ENCODE results near the gene SYNGR1.

The SYNGR1 gene

DNA sequence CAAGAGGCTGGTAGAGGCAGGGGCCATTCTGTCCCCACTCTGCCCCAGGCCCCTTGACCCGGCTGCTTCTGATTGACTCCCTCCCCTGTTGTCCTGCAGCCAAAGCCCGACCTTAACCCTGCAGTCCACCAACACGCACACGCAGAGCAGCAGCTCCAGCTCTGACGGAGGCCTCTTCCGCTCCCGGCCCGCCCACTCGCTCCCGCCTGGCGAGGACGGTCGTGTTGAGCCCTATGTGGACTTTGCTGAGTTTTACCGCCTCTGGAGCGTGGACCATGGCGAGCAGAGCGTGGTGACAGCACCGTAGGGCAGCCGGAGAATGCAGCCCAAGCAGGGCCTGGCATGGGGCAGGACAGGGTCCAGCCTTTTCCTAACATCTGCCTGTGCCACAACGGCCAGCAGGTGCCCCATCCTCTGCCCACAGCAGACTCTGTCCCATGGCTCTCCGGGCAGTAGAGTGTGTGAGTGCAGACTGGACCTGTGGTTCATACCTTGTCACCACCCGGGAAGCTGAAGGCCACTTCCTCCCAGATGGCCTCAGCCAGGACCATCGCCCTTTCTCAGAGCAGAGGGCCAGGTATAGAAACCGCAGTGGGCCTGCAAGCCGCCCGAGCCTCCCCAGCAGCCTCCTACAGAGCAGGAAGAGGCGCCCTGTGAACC, 80.3 kb downstream of the SYNGR1 start:
- H3K36me3 ChIP-seq (ENCODE audit: control insufficient read depth, insufficient read depth, low read length) = peaks cover 31% of the 10 kb centered on the region
- no peak overlapping the region for H3K9ac ChIP-seq (ENCODE audit: low read depth, low read length)
- no peaks in the 10 kb centered on the region for H3K27me3 ChIP-seq (ENCODE audit: control insufficient read depth, insufficient read depth, low read length)
- peaks cover 8% of the 10 kb centered on the region for H3K4me1 ChIP-seq (ENCODE audit: control insufficient read depth, insufficient read depth, low read length)
- no peak overlapping the region for H3K4me3 ChIP-seq (ENCODE audit: low read depth, low read length)
- no peaks in the 10 kb centered on the region for H3K9me3 ChIP-seq (ENCODE audit: control insufficient read depth, insufficient read depth, low read length)

DNA sequence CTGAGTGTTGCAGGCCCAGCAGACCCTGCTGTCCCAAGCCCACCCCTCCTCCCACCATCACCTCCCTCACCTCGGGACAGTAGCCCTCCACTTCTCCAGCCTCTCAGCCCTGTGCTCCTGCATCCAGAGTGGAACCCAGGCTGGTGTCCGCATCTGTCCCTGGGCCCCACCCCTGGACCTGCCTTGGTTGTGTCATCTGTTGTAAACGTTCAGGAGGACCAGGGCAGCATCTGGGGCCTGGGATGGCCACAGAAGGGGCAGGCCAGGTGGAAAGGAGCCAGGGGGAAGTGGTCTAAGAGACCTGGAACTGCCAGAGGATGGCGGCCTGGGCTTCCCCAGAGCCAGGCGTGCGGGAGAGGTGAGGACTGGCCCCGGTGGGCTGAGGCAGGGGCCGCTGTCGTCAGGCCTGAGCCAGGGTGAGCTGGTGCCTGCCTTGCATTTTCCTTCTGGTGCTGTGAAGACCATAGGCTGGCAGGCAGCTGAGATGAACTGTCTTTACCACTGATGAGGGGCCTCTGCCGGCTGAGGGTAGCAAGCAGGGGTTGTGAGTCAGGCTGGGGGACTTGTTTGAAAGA, 80.9 kb downstream of the SYNGR1 start:
- Histone ChIP-seq H3K36me3 (ENCODE audit: control insufficient read depth, insufficient read depth, low read length) (peaks cover 31% of the 10 kb centered on the region), H3K27me3 (ENCODE audit: control insufficient read depth, insufficient read depth, low read length) (no peaks in the 10 kb centered on the region), H3K9ac (ENCODE audit: low read depth, low read length) (no peak overlapping the region), H3K9me3 (ENCODE audit: control insufficient read depth, insufficient read depth, low read length) (no peaks in the 10 kb centered on the region), H3K4me1 (ENCODE audit: control insufficient read depth, insufficient read depth, low read length) (peaks cover 8% of the 10 kb centered on the region), H3K4me3 (ENCODE audit: low read depth, low read length) (no peak overlapping the region)

DNA sequence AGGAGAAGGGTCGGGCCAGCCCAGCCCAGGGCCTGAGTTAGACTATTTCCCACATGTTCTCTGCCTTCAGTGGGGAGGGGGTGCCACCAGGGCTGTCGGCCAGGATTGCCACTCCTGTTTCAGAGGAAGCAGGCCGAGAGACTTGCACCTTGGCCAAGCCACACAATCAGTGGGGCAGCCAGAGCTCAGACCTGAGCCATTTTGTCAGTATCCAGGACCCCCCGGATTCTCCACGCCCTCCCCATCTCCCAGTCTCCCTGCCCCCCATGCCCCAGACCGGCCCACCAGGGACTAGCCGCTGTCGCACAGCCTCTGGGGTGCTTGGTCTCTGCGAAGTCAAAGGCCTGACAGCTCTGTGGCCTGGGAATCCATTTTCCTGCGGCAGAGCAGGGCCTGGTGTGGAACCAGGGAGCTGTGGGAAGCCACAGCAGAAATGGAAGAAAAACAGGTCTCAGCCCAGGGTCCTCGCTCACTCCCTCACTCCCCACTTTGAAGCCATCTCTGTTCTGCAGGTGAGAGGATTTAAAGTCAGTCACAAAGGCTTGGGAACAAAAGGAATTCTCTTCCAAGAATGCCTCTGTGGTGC, 81.5 kb downstream of the SYNGR1 start:
- Histone ChIP-seq H3K4me1 (ENCODE audit: control insufficient read depth, insufficient read depth, low read length) (peaks cover 8% of the 10 kb centered on the region), H3K9ac (ENCODE audit: low read depth, low read length) (no peak overlapping the region), H3K9me3 (ENCODE audit: control insufficient read depth, insufficient read depth, low read length) (no peaks in the 10 kb centered on the region), H3K27me3 (ENCODE audit: control insufficient read depth, insufficient read depth, low read length) (no peaks in the 10 kb centered on the region), H3K4me3 (ENCODE audit: low read depth, low read length) (no peak overlapping the region), H3K36me3 (ENCODE audit: control insufficient read depth, insufficient read depth, low read length) (peaks cover 31% of the 10 kb centered on the region)

DNA sequence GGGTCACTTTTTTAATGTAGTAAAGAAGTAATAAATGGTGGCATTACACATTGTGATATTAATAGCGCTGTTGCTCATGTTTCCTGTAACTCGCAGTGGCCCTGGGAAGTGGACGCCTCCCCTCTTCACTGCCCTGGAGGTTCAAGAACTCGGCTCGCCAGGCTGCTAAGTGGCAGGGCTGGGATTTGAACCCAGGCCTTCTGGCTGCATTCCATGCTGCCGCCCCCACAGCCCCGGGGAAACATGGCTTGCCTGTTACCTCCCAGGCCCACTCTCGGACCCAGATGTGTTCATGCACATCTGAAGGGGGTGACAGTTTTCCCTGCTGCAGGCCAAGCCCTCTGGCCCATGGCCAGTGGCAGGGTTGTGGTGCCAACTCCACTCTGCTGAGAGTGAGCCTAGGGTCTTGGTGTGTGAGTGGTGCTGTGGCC, 82.0 kb downstream of the SYNGR1 start:
- Histone ChIP-seq H3K9me3 (ENCODE audit: control insufficient read depth, insufficient read depth, low read length) (no peaks in the 10 kb centered on the region), H3K4me1 (ENCODE audit: control insufficient read depth, insufficient read depth, low read length) (peaks cover 8% of the 10 kb centered on the region), H3K27me3 (ENCODE audit: control insufficient read depth, insufficient read depth, low read length) (no peaks in the 10 kb centered on the region), H3K4me3 (ENCODE audit: low read depth, low read length) (no peak overlapping the region), H3K9ac (ENCODE audit: low read depth, low read length) (no peak overlapping the region), H3K36me3 (ENCODE audit: control insufficient read depth, insufficient read depth, low read length) (peaks cover 27% of the 10 kb centered on the region)

DNA sequence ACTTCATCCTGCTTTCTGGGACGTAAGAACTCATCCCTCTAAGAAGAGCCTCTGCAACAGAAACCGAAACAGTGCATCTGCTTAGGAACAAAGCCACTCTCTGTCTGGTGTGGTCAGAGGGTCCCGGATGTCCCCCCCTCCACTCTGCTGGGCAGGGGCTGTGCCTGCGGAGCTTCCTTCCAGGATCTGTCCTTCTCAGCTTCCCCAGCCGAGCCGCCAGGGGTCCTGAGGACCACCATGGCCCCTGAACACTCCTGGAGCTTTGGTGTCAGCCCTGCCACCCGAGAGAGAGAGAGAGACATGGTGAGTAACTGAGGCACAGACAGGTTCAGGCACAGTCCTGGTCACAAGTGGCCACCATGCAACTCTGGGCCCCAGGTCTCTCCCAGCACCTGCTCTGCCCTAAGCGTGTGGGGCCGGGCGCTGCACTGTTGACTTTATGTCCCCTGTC, 82.6 kb downstream of the SYNGR1 start:
- peaks cover 24% of the 10 kb centered on the region for H3K36me3 ChIP-seq (ENCODE audit: control insufficient read depth, insufficient read depth, low read length)
- no peaks in the 10 kb centered on the region for H3K27me3 ChIP-seq (ENCODE audit: control insufficient read depth, insufficient read depth, low read length)
- H3K9ac ChIP-seq (ENCODE audit: low read depth, low read length) = no peak overlapping the region
- no peak overlapping the region for H3K4me3 ChIP-seq (ENCODE audit: low read depth, low read length)
- H3K9me3 ChIP-seq (ENCODE audit: control insufficient read depth, insufficient read depth, low read length) = no peaks in the 10 kb centered on the region
- H3K4me1 ChIP-seq (ENCODE audit: control insufficient read depth, insufficient read depth, low read length) = peaks cover 9% of the 10 kb centered on the region

DNA sequence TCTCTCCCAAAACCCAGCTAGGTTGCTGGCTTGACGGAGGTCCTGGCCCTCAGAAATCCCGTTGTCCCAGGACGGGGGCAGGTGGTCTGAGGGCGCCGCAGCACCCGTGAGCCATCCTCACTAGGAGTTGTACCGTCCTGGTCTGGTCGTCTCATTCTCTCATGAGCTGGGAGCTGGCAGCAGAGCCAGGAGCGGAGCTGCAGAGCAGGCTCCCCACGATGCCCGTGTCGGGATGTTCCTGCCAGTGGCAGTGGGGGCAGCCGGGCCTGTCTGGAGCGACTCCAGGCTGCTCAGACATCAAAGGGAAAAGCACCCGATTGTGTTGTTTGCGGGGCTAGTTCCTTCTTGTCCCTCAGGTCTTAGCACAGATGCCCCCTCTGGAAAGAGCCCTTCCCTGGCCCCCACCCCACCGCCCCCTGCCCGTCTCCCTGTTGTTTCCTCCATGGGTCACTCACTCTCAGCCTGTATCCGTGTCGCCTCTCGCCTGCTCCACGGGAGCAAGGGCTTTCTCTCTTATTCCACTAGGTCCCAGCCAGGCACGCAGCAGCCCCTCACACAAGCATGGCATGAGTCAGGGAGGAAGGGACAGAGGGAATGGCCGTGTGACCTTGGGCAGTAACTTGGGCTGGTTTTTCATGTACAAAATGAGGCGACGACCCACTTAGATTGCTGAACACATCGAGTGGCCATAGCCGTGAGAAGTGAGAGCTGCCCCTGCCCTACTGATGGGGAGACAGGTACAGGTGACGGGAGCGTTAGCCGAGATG, 83.9 kb downstream of the SYNGR1 start:
- H3K4me3 ChIP-seq (ENCODE audit: low read depth, low read length) = no peak overlapping the region
- H3K27me3 ChIP-seq (ENCODE audit: control insufficient read depth, insufficient read depth, low read length) = peaks cover 3% of the 10 kb centered on the region
- H3K9me3 ChIP-seq (ENCODE audit: control insufficient read depth, insufficient read depth, low read length) = no peaks in the 10 kb centered on the region
- H3K36me3 ChIP-seq (ENCODE audit: control insufficient read depth, insufficient read depth, low read length) = peaks cover 21% of the 10 kb centered on the region
- peaks cover 9% of the 10 kb centered on the region for H3K4me1 ChIP-seq (ENCODE audit: control insufficient read depth, insufficient read depth, low read length)
- no peak overlapping the region for H3K9ac ChIP-seq (ENCODE audit: low read depth, low read length)

DNA sequence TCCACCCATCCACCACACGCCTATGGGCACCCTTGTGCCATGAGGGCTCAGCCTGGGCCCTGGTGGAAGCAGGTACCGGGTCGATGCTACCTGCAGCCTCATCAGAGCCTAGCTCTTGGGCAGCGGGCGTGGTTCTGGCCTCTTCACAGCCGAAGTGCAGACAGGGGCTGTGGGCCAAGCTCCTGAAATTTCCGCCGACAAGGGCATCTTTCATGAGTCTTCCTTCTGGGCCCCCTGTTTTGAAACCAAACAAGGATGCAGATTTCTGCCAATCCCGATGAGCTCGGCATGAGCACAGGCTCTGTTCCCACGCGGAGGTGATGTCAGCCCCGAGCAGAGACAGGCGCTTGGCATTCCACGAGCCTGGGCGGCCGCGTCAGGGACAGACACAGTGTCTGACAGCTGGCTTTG, 84.5 kb downstream of the SYNGR1 start:
- Histone ChIP-seq H3K27me3 (ENCODE audit: control insufficient read depth, insufficient read depth, low read length) (peaks cover 3% of the 10 kb centered on the region), H3K36me3 (ENCODE audit: control insufficient read depth, insufficient read depth, low read length) (peaks cover 21% of the 10 kb centered on the region), H3K4me1 (ENCODE audit: control insufficient read depth, insufficient read depth, low read length) (peaks cover 5% of the 10 kb centered on the region), H3K9ac (ENCODE audit: low read depth, low read length) (no peak overlapping the region), H3K4me3 (ENCODE audit: low read depth, low read length) (no peak overlapping the region), H3K9me3 (ENCODE audit: control insufficient read depth, insufficient read depth, low read length) (no peaks in the 10 kb centered on the region)

DNA sequence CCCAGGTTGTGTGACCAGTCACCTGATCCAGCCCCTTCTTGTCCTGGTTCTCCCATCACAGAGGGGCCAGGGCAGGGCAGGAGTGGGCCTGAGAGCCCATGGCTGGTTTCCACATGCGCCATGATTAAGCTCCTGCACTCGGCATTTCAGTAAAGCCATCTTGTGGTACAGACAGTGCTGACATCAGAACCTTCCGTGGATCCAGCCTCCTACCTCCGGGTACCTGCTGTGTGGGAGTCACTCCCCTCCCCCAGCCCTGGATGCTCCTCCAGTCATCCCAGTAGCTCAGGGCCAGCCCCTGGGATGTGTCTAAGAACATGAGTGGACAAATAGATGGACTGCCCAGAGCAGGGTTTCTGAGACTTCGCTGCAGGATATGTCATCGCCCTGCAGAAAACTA, 84.9 kb downstream of the SYNGR1 start:
- Histone ChIP-seq H3K4me1 (ENCODE audit: control insufficient read depth, insufficient read depth, low read length) (peaks cover 5% of the 10 kb centered on the region), H3K4me3 (ENCODE audit: low read depth, low read length) (no peak overlapping the region)

More for the DNA sequence above, 84.9 kb downstream of the SYNGR1 start:
- Histone ChIP-seq H3K36me3 (ENCODE audit: control insufficient read depth, insufficient read depth, low read length) (peaks cover 20% of the 10 kb centered on the region), H3K9ac (ENCODE audit: low read depth, low read length) (no peak overlapping the region), H3K27me3 (ENCODE audit: control insufficient read depth, insufficient read depth, low read length) (peaks cover 3% of the 10 kb centered on the region), H3K9me3 (ENCODE audit: control insufficient read depth, insufficient read depth, low read length) (no peaks in the 10 kb centered on the region)

Measured in iPS-15b (cell line).